Progenitor cell of endocrine pancreas (in vitro differentiated cells): Measurements from ENCODE around the gene EXOC7. TPM values are rescaled to one million over a fixed set of nuclear protein-coding genes. Genes with fewer than 3 reads are reported as not detected.

Experiments
- DNase-seq: peaks from one replicate; pipeline ENCODE4 v3.0.0; 2021; ENCODE audit warnings: low spot score; ENCODE audit not compliant: unreplicated experiment
- H3K27ac Mint-ChIP-seq: 2 replicates; pipeline ENCODE4 v1.8.0; 2021; ENCODE audit warnings: mild to moderate bottlenecking, moderate library complexity, mixed read lengths
- H3K27me3 Mint-ChIP-seq: 2 replicates; pipeline ENCODE4 v1.8.0; 2021; ENCODE audit warnings: mixed read lengths
- H3K36me3 Mint-ChIP-seq: 2 replicates; pipeline ENCODE4 v1.8.0; 2022; ENCODE audit warnings: mixed read lengths; ENCODE audit not compliant: insufficient read depth
- H3K4me1 Mint-ChIP-seq: 2 replicates; pipeline ENCODE4 v1.8.0; 2021; ENCODE audit warnings: low read depth, mixed read lengths
- H3K4me3 Mint-ChIP-seq: 2 replicates; pipeline ENCODE4 v1.8.0; 2021; ENCODE audit warnings: low read depth, mild to moderate bottlenecking, moderate library complexity, mixed read lengths
- H3K9me3 Mint-ChIP-seq: 2 replicates; pipeline ENCODE4 v1.8.0; 2021; ENCODE audit warnings: low read depth, mixed read lengths
- total RNA-seq: library from RNA; stranded (reverse); gene quantifications from 2 replicates; pipeline ENCODE4 v1.2.1, GENCODE V29; 2021
- TF ChIP-seq, protein P1 (sequence below): fragments of 200-600 bp; sonication (generic); IDR thresholded peaks from one replicate; pipeline ENCODE4 v1.5.0; 2021; ENCODE audit warnings: antibody characterized with exemption, mild to moderate bottlenecking; ENCODE audit not compliant: unreplicated experiment

EXOC7 gene
- total RNA-seq, 1 donor from 2014 or later = 354 TPM

DNA sequence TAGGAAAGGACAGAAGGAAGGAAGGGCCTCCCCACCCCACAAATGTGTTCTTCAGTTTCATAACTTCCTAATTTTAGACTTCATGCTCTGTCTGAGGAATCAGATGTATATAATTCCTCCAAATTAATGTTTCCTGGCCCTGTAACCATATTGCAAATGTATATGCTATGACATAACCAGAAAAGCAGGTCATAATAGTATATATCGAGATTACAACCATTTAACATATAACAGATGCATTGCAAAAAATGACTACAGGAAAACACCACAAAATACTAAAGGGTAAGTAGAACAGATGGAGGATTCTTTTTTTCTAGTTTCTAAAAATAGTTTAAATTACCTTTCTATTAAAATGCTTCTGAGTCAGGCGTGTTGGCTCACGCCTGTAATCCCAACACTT is 3.1 kb upstream of the EXOC7 start:
- no peak for DNase-seq
- Mint-ChIP-seq H3K4me1 (peaks cover 22% of the 10 kb centered on the region), H3K36me3 (no peaks in the 10 kb centered on the region), H3K4me3 (no peak overlapping the region), H3K27me3 (no peaks in the 10 kb centered on the region), H3K9me3 (no peaks in the 10 kb centered on the region), H3K27ac (peak overlapping the region; percentile 96)
- TF ChIP-seq, protein P1, sequence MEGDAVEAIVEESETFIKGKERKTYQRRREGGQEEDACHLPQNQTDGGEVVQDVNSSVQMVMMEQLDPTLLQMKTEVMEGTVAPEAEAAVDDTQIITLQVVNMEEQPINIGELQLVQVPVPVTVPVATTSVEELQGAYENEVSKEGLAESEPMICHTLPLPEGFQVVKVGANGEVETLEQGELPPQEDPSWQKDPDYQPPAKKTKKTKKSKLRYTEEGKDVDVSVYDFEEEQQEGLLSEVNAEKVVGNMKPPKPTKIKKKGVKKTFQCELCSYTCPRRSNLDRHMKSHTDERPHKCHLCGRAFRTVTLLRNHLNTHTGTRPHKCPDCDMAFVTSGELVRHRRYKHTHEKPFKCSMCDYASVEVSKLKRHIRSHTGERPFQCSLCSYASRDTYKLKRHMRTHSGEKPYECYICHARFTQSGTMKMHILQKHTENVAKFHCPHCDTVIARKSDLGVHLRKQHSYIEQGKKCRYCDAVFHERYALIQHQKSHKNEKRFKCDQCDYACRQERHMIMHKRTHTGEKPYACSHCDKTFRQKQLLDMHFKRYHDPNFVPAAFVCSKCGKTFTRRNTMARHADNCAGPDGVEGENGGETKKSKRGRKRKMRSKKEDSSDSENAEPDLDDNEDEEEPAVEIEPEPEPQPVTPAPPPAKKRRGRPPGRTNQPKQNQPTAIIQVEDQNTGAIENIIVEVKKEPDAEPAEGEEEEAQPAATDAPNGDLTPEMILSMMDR = no peak

DNA sequence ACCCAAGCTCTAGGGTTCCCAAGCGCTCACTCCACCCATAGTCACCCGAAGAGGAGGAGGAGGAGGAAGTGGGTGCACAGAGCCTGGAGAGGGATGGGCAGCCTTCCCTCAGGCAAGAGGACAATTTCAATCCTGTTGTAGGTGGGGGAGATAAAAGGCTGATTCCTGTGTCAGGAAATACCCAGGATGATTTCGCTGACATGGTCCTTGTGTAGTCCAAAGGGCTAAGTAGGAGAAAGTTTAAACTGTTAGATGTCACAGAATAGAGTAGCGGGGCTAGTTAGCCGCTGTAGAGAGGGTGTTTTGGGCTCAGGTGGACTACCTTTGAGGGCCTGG is 1.3 kb upstream of the EXOC7 start:
- DNase-seq = no peak
- Mint-ChIP-seq H3K4me1 (peaks cover 23% of the 10 kb centered on the region), H3K36me3 (peaks cover 9% of the 10 kb centered on the region), H3K9me3 (no peaks in the 10 kb centered on the region), H3K27me3 (no peaks in the 10 kb centered on the region), H3K4me3 (peak overlapping the region; percentile 37), H3K27ac (no peak overlapping the region)
- TF ChIP-seq, protein P1 = no peak

DNA sequence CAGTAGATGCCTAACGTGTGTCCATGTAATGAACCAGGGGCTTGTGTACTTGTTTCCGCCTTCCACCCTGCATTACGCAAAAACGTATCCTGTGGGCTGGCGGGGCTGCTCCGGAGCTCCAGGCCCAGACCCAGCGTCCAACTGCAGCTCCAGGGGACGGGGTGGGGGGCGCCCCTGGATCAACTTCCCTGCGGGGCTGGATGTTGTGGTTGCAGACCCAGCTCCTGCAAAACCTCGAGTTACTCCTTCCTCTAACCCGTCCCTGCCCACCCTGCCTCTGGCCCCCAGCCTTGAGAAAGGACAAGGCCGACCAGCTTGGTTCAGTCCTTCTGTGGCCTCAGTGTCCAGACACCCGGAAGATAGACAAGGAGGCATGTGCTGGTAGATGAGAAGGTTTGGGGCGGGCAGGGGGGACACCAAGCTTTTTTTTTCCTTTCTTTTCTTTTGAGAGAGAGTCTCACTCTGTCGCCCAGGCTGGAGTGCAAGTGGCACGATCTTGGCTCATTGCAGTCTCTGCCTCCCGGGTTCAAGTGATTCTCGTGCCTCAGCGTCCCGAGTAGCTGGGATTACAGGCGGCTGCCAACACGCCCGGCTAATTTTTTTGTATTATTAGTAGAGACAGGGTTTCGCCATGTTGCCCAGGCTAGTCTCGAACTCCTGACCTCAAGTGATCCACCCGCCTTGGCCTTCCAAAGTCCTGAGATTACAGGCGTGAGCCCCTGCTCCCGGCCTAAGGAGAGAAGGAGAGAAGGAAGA is 731 bp upstream of the EXOC7 start:
- no peak for DNase-seq

DNA sequence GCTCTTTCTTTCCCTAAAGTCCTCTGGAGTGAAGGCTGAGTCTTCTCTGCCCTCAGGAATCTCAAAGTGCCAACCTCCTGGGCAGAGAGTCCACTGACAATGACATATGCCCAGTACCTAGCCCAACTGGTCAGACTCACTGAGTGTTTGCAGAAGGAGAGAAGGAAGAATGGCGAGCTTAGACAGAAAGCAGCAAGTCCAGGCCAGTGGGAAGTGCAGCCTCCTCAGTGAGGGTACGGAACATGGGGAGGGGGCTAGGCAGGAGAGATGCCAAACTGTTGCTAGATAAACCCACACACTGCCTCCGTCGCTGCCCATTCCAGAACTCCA is 678 bp downstream of the EXOC7 start:
- TF ChIP-seq, protein P1 = no peak
- H3K36me3 Mint-ChIP-seq = peaks cover 14% of the 10 kb centered on the region
- no peak for DNase-seq
- no peaks in the 10 kb centered on the region for H3K27me3 Mint-ChIP-seq
- H3K4me3 Mint-ChIP-seq = peak overlapping the region; percentile 97
- peaks cover 23% of the 10 kb centered on the region for H3K4me1 Mint-ChIP-seq
- H3K9me3 Mint-ChIP-seq = no peaks in the 10 kb centered on the region
- peak overlapping the region; percentile 96 for H3K27ac Mint-ChIP-seq

More for the DNA sequence above, 731 bp upstream of the EXOC7 start:
- Mint-ChIP-seq H3K4me3 (peak overlapping the region; percentile 97), H3K36me3 (peaks cover 11% of the 10 kb centered on the region), H3K4me1 (peaks cover 23% of the 10 kb centered on the region), H3K9me3 (no peaks in the 10 kb centered on the region), H3K27me3 (no peaks in the 10 kb centered on the region), H3K27ac (peak overlapping the region; percentile 96)
- TF ChIP-seq, protein P1 = no peak

DNA sequence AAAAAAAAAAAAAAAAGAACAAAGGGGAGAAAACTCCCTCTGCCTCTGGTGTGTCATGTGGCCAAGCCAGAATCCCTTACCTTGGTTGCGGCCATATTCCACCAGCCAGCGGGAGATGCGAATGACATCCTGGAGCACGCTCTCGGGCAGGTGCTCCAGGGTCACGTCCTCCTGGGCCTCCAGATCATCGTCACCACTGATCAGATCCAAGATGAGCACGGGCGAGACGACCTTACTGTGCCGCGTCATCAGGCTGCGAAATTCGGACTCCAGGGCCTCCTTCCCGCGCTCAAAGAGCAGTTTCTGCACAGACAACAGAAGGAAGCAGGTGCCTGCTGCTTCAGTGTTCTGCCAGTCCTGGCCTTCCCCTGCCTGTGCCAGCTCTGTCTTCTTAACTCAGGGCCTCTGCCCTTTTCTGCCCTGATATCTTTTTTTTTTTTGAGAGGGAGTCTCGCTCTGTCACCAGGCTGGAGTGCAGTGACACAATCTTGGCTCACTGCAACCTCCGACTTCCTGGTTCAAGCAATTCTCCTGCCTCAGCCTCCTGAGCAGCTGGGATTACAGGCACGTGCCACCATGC is 5.8 kb downstream of the EXOC7 start:
- Mint-ChIP-seq H3K27ac (no peak overlapping the region), H3K27me3 (no peaks in the 10 kb centered on the region), H3K4me1 (peaks cover 4% of the 10 kb centered on the region), H3K9me3 (no peaks in the 10 kb centered on the region), H3K4me3 (no peak overlapping the region), H3K36me3 (peaks cover 31% of the 10 kb centered on the region)
- TF ChIP-seq, protein P1 = no peak
- no peak for DNase-seq
